Activated T-cell treated with anti-CD3 and anti-CD28 coated beads, Interleukin-2, amount 50 U/mL, for 1 hour (primary cell): ENCODE data around the gene DCDC1.
A peak's percentile ranks its signal among the peaks of the same experiment; 100 is the strongest.

Source experiments
- DNase-seq: peaks from one replicate; pipeline ENCODE4 v3.0.0-alpha.2; 2020

The DCDC1 gene

DNA sequence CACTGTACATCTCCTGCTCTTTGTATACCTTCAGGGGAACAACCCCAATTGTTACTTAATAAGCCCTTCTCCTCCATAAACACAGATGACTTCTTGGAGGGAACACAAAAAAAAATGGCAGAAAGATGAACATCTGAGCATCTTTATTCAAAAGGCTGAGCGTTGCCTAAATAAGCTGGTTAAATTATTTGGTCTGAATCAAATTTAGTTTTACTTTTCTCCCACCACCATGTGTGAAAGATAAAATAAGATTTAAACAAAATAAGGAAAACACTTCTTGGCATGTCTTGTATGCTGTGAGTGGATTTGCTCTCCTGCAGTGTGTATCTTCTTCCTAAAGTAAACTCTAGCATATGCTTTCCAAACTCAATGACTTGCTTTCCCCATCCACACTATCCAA, 137.9 kb downstream of the DCDC1 start:
- DNase-seq = no peak

DNA sequence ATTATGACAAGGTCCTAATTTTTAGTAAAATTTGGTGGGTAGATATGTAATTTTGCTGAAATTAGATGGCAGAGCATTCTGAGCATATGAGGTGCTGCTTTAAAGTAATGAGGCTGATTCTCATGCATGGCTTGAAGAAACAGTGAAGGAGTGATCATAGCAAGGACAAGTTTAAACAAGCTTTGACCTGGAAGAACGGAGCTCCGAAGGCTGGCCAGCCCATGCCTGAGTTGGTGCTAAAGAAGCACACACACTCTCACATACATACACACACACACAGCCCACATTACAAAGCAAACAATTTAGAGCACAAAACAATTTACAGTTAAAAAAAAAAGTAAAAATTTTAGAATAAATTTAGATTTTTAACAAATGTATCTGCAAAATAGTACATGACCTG, 150.7 kb downstream of the DCDC1 start:
- no peak for DNase-seq

DNA sequence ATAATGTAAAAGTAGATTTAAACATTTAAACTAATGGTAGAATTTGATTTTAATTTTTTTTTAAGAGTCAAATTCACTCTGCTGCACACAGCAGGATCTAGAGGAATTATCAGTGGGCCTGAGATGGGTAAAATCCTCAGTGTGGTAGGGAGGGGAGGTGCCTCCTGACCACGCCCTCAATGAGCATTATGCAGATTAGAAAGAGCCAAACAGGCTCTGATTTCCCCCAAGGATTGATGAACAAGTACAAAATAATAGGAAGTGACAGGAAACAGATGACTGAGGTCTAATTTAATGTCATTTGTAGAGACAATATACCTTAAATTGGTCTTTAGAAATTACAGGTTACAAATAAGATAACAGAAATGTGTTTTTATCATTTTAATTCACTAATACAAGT, 155.2 kb downstream of the DCDC1 start:
- DNase-seq = no peak

DNA sequence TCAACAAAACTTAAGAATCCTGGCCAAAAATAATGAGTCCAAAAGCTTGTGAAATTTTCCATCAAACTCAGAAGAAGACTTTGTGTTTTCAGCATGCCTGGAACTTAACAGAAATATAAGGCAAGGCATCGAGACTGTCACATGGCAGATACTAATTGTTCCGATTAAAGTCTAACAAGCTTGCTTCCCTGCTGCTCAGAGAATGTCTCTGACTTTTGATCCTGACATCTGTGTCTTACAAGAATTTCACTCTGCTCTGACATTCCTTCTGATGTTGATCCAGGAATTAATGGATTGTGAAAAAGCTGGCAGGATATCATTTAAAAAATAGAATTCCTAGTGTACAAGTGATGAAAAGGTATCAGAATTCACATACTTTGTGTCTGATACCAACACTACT, 170.2 kb downstream of the DCDC1 start:
- no peak for DNase-seq

DNA sequence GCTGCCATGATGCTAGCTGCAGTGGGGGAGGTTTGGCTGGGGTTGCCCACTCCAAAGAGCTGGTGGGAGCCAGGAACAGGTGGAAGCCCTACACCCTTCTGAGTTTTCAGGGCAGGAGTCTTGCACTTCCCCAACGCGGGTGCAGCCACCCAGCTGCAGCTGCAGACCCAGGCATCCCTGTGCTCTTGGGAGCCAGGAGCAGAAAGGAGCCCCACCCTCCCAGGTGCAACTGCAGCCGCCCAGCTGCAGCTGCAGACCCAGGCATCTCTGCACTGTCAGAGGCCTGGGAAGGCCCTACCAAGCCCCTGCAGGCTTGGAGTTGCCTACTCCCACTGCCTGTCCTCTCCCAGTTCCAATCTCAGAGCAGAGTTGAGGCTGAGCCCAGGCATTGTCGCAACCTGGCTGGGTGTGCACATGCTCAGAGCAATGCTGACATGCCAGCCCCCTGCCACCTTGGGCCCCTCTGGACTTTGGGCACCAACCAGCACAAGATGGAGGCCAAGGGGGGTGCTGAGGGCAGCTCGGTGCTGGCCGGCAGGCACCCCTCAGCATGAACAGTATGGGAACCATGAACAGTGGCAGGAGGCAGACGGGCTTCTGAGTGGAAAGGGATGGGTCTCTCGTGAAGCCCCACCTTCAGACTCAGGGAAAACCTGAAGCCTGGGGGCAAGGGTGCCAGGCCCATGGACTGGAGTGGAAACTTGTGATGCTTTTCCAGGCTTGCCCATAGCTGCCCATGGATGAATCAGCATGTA, 195.4 kb downstream of the DCDC1 start:
- DNase-seq = no peak

DNA sequence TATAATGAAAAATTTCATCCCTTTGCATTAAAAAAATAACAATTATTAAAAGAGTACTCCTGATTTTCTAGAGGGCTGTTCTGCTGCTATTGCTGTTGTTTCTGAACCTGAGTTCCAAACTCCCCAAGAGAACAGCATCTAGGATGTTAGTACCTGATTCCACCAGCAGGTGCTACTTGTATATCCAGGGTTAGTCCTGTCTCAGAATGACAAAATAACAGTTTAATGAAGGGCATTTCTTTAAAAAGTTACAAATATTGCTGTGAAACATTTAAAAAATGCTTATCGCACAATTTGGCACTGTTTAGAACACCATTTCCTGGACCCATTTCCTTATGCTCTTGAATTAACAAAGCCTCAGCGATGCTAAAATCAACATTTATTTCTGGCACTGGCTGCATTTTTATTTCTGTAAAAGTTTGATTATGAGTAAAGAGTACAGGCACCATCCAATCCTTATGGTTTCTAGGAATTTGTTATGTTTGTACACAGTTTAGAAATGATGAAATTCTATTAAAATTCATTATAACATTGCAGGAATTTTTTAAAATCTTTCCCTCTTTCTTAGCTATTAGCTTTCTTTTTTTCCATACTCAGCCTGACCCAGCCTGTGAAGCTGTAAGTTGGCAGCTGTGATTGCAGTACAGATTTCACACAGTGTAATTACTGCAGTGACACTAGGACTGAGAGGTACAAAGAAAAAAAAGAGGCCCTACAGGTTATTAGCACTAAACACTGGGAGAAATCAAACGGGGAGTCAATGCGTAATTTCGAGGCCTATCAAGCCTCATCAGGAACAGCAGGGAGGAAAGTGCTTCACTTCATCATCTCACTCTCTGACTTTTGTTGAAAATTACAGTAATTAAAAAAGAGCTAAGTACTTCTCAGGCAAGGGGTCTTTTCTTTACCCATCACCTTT, 208.8 kb downstream of the DCDC1 start:
- no peak for DNase-seq

DNA sequence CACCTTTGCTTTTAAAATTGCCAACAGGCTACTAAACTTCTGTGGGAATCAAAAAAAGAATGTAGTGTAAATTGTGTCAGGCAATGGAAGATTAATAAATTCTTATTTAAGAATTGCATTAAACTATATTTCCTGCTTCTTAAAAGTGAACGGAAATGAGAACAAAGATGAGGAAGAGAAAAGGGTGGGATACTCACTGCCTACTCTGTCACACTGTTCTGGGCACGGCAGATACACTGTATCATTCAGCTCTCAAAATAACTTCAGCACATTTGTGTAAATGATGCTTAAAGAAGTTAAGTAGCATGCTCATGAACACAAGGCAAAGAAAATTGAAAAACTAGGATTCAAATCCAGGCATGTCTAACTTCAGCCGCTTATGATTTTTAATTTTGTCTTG, 218.7 kb downstream of the DCDC1 start:
- DNase-seq = no peak

DNA sequence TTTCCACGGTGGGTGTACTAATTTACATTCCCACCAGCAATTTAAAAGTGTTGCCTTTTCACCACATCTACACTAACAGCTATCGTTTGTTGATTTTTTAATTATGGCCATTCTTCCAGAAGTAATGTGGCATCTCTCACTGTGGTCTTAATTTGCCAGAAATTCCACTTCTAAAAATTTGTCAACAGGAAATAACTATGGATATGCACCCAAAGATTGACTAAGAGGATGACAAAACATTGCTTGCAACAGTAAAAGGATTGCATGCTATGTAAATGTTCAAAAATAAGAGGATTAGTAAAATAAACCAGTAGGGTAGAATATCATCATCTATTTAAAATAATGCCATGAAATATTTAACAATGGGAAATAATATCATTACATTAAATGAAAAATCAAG, 219.5 kb downstream of the DCDC1 start:
- DNase-seq = no peak

DNA sequence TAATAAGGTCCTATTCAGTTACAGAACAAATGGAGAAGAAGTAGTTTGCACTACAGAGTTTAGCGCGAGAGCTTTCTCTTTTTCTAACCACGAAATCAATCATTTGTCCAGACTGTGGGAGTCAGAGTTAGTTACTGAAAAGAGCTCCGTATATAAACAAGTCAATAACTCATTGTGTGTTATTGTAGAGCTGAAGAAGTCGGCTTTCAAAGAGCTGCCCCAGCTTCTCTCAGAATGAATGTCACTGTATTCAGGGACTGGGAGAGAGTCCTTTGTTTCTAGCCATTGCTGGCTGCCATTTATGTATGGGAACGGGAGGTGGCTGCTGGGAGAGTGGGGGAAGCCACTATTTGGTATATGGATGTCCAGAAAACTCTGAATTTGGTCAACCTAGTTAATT, 227.8 kb downstream of the DCDC1 start:
- DNase-seq = no peak

DNA sequence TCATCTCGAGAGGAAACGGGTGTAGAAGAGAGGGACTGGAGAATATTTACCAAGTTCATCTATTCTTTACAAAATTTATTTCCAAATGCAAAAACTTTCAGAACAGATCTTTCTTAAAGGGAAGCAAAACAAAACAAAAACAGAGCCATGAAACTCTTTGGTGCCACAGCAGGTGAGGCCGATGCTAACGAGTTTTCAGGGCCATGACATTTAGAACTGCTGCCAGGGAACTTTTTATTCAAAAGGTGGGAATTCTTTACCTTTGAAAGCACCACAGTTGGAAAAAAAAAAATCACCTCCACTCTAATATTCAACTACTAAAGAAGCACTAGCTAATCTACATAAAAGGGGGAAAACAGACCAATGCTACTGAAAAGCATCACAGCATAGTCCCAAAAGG, 230.1 kb downstream of the DCDC1 start:
- DNase-seq = no peak

DNA sequence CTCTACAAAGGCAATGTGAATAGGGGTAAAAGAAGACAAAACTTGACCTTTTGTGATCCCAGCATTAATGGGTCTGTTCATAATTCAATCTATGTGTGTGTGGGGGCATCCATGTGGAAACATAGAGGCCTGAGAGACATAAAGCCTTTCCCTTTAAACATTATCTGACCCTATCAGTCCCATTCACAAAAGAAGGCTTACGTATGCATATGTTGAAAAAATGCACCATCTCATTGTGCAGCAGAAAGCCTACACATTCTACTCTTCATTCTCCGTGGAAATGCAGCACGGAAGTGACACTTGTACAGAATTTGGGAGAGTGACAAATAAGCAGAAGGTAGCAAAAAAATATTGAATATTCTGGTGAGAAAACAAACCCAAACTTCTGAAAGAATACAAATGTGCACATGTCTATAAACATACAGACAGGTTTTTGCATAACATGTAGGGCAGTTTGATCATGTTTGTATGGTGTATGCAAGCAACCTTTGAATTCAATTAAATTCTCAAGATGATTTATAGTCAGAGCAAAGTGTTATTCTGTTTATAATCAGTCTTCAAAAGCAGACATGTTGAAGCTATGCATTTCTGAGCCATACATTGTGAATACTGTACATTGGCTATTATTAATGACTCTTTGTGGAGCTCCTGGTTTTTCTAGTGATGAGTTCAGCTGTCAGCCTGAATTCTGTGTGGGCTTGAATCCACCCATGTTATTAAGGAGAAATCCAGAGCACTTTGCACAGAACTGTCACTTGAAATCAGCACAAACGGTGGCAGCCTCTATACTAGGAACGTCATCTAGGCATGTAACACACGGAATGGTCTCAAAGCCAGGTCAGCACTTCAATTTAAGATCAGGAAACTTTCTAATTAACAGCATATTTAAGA, 236.8 kb downstream of the DCDC1 start:
- DNase-seq = no peak

DNA sequence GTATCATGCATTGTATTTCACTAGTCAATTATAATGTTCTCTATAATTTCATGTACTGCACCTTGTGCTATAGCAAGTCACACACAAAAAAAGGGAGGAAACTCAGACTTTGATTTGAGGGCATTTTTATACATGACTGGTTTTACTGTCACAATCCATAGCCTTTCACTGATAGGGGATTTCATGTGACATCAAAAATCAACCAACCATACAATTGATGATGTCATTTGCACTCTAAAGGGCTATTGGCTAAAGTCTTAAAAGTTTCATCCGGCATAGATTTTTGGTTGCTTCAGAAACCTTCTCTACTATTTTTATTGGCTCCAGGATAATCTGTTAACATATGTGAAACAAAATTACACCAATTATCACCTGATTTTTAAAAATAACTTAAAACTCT, 237.8 kb downstream of the DCDC1 start:
- DNase-seq = no peak

DNA sequence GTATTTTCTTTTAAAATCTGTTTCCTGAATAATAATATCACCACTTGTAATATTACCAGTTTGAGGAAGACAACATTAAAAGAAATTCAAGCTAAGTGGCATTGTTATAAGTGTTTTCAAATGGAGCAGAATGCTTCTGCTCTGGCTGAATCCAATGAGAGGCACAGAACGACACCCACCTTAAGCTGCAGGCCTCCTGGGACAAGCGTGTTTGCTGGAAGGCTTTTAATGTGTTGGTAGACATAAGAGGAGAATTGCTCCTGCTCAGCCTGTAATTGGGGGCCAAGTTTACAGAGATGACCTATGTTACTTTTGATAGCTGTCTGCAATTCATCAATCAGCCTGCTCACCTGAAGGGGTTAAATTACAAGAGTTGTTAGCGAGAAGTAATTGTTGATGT, 242.2 kb downstream of the DCDC1 start:
- no peak for DNase-seq

DNA sequence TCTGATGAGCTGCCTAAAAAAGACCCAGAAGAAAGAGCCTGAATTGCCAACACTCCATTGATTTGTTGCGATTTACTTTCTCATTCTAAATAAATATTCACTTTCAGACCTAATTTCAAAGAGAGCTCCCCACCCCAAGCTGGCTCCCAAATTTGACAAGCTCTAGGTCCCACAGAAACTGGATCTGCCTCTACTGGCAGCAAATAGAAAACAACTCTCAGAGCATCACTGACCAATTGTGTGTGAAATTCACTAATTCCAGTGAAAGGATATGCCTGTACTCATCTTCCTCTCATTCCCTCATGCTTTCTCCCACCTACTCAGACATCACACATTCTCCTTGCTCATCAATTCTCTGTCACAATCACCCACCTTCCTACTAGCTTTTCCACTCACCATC, 249.1 kb downstream of the DCDC1 start:
- no peak for DNase-seq

DNA sequence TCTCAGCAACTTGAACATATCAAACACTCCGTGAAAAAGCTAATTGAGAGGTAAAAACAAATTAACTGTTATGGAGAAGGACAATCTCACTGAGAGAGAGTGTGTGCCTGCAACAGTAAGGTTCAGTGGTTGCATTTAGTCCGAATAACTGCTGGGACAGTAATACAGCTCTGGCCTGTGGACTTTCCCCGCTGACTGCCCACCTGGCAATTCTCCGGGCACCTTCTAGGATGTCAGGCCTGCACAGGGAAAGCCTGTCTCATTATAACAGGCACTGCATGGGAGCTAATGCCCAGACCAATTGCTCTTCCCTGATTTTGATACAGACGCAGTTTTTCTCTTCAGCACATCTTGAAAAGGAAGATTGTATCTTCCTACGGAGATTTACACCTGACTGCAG, 251.0 kb downstream of the DCDC1 start:
- no peak for DNase-seq

DNA sequence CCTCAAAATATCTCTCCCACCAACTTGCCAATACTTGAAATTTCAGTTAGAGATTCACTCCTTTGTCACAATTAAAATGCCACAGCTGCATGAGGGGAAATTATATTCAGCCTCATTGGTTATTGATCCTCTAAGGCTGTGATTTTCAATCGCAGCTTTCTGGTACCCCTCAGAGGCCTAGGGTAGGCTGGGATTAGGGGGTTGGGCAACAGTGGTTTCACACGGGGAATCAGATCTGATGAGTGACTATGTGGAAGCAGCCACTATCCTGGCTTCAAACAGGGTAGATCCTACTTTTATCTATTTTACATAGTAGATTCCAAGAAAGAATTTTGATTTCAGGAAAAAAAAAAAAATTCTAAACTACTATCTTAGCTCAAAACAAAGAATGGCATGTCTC, 252.5 kb downstream of the DCDC1 start:
- DNase-seq = no peak

DNA sequence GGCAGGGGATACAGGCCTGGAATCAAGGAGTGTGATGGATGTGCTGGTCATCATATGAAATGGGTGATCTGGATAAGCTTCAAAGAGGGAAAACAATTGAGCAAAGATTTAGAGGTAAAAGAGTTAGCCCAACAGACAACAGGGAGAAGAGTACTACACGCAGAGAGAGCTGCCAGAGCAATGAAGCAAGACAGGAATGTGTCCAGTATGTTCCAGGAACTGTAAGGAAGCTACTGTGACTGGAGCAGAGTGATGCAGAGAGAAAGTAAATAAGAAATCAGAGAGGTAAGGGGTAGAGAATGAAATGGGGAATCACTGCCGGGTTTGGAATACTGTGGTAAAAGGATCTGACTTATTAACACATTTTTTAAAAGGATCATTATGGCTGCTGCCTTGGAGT, 255.1 kb downstream of the DCDC1 start:
- DNase-seq = no peak

DNA sequence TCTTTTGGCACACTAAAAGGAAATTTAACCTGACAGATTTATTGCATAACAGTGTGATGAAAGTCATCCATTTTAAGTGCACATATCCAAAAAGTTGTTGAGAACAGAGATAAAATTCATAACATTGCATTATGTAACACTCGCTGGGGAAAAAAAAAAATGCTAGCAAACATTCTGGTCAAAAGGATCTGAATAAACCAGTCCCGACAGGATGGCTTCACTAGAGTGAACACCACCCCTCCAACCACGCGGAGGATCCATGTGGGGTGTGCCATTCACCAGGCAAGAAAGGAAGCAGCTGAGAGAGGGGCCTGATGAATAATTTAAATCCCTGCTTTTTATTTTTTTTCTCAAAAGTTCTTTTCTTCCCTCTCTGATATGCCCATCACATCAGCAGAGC, 258.7 kb downstream of the DCDC1 start:
- DNase-seq = no peak

DNA sequence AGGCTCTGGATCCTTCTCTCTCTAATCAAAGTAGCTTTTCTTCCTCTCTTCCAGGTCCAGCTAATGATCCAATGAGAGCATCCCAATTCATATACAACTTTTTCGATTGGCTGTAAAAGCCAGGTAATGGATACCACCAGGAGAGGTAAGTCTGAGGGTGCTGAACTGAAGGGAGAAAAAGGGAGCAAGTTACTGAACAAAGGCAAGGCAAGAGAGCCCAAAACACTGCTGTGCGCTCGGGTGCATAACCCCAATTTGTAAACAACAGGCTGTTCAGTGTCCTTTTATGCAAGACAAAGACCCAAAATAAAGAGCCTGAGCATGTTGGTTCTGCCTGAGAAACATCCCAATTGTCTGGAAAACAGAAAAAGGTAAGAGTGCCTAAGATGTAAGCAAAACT, 260.1 kb downstream of the DCDC1 start:
- no peak for DNase-seq

DNA sequence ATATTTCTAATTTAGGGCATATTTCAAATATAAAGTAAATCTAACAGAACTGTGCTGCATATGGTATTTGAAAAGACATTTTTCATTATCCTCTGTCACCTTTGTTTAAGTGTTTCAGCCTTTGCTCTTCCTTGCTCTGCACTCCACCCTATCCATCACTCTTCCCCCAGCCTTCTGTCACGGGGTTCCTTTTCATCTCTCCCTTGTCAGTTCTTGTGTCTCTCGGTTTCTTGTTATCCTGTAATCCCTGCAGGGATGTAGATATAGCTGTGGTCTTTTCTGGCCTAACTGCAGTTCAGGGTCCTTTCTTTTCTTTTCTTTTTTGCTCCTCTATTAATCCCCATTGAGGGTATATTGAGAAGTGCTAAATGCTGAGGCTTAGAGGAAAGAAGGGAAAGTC, 261.9 kb downstream of the DCDC1 start:
- no peak for DNase-seq

DNA sequence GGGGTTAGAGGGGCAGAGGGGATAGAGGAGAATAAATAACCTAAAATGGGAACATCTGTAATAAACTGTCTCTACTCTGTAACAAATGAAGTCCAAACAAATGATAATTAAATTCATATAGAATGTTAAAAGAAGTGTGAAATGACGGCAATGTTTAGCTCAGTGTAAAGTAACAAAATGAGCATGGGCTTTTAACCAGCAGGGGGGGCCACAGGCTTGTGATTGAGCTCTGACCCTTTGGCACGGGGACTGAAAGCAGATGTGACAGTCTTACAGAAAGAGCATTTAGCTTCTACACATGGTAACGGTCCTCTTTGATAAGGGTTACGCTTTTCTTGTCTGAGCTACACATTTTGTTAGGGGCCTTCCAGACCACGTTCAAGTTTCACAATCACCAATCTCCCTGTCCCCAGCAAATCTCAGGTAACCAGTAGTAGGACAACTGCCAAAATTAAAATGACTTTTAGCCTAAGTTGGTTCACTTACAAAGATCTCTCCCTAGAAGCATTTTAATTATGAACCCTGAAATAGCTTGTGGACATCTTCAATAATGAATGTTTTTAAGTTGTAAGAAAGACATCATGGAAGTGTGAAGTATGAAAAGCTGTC, 262.5 kb downstream of the DCDC1 start:
- DNase-seq = peak; percentile 19

DNA sequence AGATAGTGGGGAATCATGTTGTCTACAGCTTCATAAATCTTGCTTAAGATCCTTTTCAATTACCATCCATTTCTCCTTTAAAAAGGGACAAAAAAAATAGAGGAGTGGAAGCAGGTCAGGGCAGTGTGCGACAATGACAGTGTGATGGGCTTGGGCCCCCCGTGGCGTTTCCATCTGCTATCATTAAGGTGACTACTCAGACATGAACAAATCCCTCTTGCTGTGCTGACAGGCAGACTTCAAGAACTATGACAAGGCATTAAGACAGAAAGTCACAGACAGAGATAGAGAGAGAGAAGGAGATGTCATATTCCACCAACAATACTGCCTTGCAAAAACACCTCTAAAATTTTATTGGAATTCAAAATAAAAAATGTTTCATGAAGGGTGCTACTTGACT, 263.2 kb downstream of the DCDC1 start:
- DNase-seq = no peak

DNA sequence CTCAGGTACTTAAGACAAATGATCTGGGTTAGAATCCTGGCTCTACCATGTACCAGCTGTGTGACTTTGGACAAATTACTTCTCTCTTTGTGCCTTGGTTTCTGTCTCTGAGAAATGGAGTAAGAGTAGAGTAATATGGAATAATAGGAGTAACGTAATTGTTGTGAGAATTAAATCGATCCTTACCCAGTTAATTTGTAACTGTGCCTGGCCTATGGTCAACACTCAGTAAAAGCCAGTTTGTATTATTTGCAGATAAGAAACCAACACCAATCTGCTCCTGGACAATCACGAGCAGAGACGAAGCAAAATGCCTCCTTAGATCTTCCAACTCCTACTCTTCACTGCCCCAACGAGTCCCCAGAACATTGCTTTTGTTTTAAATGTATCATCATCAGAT, 266.7 kb downstream of the DCDC1 start:
- DNase-seq = no peak
